Peyer's patch (tissue), 4 donors: Measurements from ENCODE around the gene BCAR1. TPM values are rescaled to one million over a fixed set of nuclear protein-coding genes. Genes with fewer than 3 reads are reported as not detected.

Experiments used
- DNase-seq, 3 donors: peaks; one replicate each; pipeline ENCODE4 v3.0.0-alpha.2; 2017 to 2019
- H3K27ac ChIP-seq, 4 donors: fragments of 200-600 bp; sonication (generic); one replicate each; pipeline ENCODE4 v1.5.1; 2016 to 2019
- H3K27me3 ChIP-seq, 2 donors: fragments of 200-600 bp; sonication (generic); one replicate each; pipeline ENCODE4 v1.5.1; 2019
- H3K36me3 ChIP-seq, 3 donors: fragments of 200-600 bp; sonication (generic); one replicate each; pipeline ENCODE4 v1.5.1; 2016 to 2019
- H3K4me1 ChIP-seq, 4 donors: fragments of 200-600 bp; sonication (generic); one replicate each; pipeline ENCODE4 v1.5.1; 2016 to 2019
- H3K4me3 ChIP-seq, 4 donors: fragments of 200-600 bp; sonication (generic); 1 replicate in 3 of 4; 2 replicates in 1 of 4; pipeline ENCODE4 v1.5.1; 2016 to 2019; ENCODE audit warnings: mild to moderate bottlenecking in 1 of 4
- H3K9me3 ChIP-seq, 4 donors: fragments of 200-600 bp; sonication (generic); one replicate each; pipeline ENCODE4 v1.5.1; 2016 to 2019; ENCODE audit warnings: mild to moderate bottlenecking in 1 of 4
- POLR2A ChIP-seq, 2 donors: fragments of 450-650 bp; IDR thresholded peaks; one replicate each; pipeline ENCODE4 v1.5.1; 2017; ENCODE audit warnings: antibody characterized with exemption in 2 of 2, mild to moderate bottlenecking in 2 of 2, moderate library complexity in 2 of 2
- total RNA-seq, 4 donors: library from RNA; depleted of rRNA; stranded (reverse); fragments of >200 nt; gene quantifications; one replicate each; pipeline ENCODE4 v1.1.0, GENCODE V29; 2016
- TF ChIP-seq, protein P1 (sequence below), 6 experiments: fragments of 450-650 bp in 4 of 6; fragments of 200-600 bp in 2 of 6; sonication (generic) in 1 of 6; IDR thresholded peaks; one replicate each; pipeline ENCODE4 v1.5.1; 2017 to 2019; ENCODE audit warnings: antibody characterized with exemption in 6 of 6, mild to moderate bottlenecking in 3 of 6, moderate library complexity in 1 of 6

The BCAR1 gene
- total RNA-seq, 4 donors from 2014 or later, result 77.6 to 251 (median 206) TPM

DNA sequence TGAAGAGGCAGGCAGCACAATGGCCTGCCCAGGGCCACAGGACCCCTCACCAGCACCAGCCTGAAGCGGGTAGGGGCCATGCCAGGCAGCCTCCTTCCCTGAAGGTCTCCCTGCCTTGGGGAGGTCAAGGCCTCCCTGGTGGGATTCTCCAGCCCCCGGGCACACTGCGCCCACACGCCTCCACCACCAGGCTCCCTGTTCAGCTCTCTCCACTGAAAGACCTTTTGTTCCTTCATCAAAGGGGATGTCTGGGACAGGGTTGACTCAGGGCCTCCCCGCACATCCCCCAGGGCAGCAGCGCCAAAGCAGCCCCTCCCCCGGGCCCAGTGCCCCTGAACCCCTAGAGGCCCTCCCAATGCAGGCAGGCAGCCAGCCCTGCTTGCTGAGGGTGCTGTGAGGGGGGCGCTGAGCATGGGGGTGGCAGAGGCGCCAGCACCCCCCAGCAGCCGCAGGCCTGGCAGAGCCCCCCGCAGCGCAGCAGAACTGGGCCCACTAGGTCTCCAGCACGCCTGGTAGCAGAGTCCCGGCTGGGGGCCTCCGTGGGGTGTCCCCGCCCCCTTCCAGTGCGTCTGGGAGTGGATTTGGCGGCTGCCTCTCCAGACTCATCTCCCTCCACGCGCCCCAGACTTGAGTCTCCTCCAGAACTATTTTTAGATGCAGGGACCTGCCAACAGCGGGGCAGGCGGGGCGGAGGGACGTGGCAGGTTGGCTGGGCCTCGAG lies 13.1 kb downstream of the BCAR1 start:
- H3K27ac ChIP-seq, result peak overlapping the region in 3 of 4 donors; percentile 25 to 65 (median 35)
- H3K4me3 ChIP-seq, result no peak overlapping the region
- no peak for TF ChIP-seq POLR2A (IDR thresholded peaks at IDR 0.05)
- TF ChIP-seq, protein P1, sequence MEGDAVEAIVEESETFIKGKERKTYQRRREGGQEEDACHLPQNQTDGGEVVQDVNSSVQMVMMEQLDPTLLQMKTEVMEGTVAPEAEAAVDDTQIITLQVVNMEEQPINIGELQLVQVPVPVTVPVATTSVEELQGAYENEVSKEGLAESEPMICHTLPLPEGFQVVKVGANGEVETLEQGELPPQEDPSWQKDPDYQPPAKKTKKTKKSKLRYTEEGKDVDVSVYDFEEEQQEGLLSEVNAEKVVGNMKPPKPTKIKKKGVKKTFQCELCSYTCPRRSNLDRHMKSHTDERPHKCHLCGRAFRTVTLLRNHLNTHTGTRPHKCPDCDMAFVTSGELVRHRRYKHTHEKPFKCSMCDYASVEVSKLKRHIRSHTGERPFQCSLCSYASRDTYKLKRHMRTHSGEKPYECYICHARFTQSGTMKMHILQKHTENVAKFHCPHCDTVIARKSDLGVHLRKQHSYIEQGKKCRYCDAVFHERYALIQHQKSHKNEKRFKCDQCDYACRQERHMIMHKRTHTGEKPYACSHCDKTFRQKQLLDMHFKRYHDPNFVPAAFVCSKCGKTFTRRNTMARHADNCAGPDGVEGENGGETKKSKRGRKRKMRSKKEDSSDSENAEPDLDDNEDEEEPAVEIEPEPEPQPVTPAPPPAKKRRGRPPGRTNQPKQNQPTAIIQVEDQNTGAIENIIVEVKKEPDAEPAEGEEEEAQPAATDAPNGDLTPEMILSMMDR (IDR thresholded peaks at IDR 0.05), result no peak
- no peaks in the 10 kb centered on the region for H3K27me3 ChIP-seq
- H3K36me3 ChIP-seq, result peaks cover 0 to 82% (median 0%) of the 10 kb centered on the region in 3 donors
- H3K4me1 ChIP-seq, result peaks cover 0 to 38% (median 0%) of the 10 kb centered on the region in 4 donors
- DNase-seq, result peak in 1 of 3 donors; percentile 21
- no peaks in the 10 kb centered on the region for H3K9me3 ChIP-seq

DNA sequence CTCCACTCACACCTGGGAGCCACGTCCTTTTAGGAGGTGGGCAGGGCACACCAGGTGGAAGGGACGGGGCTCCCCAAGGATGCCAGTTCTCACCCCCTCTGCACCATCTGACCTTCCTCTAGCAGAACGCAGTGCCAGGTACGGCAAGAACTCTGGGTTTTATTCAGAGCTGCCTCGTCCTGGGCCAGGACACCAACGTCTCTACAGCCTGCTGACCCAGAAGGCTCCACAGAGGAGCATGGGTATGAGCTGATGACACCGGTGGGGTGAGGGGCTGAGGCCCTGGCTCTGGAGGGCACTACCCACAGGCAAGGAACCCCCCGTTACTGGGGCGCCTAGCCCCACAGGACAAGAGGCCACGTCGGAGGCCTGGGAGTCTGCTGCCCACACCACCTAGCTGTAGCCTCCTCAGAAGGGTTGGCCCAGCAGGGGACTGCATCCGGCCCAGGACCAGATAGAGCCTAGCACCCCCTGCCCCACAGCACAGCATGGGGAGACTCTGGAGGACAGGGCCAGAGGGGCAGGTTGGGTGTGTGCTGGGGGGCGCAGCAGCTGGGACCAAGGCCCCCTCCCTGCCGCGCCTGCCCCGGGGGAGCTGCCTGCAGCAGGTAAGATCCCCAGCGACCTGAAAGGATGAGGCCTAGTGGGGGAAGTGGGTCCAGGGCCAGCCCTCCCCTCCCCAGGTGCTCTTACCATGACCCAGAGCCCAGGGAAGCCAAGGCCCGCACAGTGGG lies 13.9 kb downstream of the BCAR1 start:
- peaks cover 0 to 82% (median 0%) of the 10 kb centered on the region in 3 donors for H3K36me3 ChIP-seq

DNA sequence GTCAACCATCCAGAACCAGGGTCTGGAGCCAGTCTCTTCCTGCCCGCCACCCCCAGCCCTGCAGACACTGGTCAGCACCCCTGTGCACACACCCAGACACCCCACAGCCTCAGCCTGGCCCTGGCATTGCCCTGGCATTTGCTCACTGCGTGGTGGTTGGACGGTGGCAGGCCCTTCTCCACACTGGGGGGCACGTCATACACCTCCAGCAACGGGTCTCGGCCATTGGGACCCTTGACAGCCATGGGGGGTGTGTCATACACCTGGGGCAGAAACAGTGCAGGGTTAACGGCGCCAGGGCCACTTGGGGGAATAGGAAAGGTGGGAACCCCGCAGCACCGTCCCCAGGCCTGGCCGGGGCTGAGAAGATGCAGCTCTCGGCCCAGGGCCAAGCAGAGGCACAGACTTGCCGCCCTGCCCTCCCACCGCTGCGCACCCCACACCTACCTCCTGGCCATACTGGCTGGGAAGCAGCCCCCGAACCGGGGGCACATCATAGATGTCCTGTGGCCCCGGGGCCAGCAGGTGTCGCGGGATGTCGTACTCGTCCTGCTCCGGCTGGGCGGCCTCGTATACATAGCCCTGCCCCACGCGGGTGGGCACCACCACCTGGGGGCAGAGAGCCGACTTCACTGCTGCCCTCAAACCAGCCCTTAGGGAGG lies 14.6 kb downstream of the BCAR1 start:
- Histone ChIP-seq H3K36me3 (peaks cover 0 to 82% (median 0%) of the 10 kb centered on the region in 3 donors), H3K27ac (no peak overlapping the region), H3K4me1 (peaks cover 0 to 38% (median 0%) of the 10 kb centered on the region in 4 donors)

More for the DNA sequence above, 13.9 kb downstream of the BCAR1 start:
- no peak for DNase-seq
- Histone ChIP-seq H3K4me1 (peaks cover 0 to 38% (median 0%) of the 10 kb centered on the region in 4 donors), H3K27ac (peak overlapping the region in 2 of 4 donors; percentile 2 to 65), H3K4me3 (no peak overlapping the region), H3K27me3 (no peaks in the 10 kb centered on the region), H3K9me3 (no peaks in the 10 kb centered on the region)
- TF ChIP-seq POLR2A (IDR thresholded peaks at IDR 0.05), result no peak
- TF ChIP-seq, protein P1 (IDR thresholded peaks at IDR 0.05), result no peak

DNA sequence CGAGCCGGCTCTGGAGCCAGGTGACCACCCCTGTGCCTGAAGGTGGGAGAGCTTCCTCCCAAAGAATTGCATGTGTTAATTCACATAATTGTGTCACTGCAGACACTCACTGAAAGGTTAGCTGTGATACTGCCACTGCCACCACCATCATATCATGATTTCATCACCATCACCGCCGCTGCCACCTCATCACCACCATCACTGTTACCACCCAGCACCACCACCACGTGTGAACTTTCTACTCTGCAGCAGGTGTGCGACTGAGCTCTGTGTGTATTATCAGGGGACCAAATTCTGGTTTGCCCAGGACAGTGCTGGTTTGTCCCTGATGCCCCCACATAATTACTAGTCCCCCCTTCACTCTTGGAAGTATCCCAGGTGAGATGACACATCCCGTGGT lies 15.2 kb downstream of the BCAR1 start:
- no peak overlapping the region for H3K27ac ChIP-seq
- peaks cover 0 to 82% (median 0%) of the 10 kb centered on the region in 3 donors for H3K36me3 ChIP-seq
- TF ChIP-seq, protein P1 (IDR thresholded peaks at IDR 0.05), result no peak
- no peak for TF ChIP-seq POLR2A (IDR thresholded peaks at IDR 0.05)

More for the DNA sequence above, 14.6 kb downstream of the BCAR1 start:
- DNase-seq, result no peak
- no peaks in the 10 kb centered on the region for H3K27me3 ChIP-seq
- no peak overlapping the region for H3K4me3 ChIP-seq
- TF ChIP-seq POLR2A (IDR thresholded peaks at IDR 0.05), result no peak
- TF ChIP-seq, protein P1 (IDR thresholded peaks at IDR 0.05), result no peak
- H3K9me3 ChIP-seq, result no peaks in the 10 kb centered on the region

DNA sequence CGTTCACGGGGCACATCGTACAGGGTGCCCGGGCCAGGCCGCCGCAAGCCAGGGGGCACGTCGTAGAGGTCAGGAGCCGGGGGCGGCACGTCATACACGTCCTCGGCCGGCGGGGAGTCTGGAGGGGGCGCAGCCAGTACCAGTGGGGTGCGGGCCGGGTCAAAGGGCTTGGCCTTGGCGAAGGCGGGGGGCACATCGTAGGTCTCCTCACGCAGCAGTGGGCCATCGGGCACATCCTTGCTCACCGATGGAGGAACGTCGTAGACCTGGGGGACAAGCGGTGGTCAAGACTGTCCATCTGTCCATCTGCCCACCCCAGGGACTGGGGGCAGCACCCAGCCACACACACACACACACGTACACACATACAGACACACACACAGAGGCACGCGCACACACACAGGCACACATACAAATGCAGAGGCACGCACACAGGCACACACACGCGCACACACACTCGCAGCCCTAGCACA lies 15.7 kb downstream of the BCAR1 start:
- H3K36me3 ChIP-seq, result peaks cover 0 to 84% (median 0%) of the 10 kb centered on the region in 3 donors

More for the DNA sequence above, 15.2 kb downstream of the BCAR1 start:
- no peaks in the 10 kb centered on the region for H3K9me3 ChIP-seq
- no peaks in the 10 kb centered on the region for H3K27me3 ChIP-seq
- no peak overlapping the region for H3K4me3 ChIP-seq
- no peak for DNase-seq
- H3K4me1 ChIP-seq, result peaks cover 0 to 38% (median 0%) of the 10 kb centered on the region in 4 donors

More for the DNA sequence above, 15.7 kb downstream of the BCAR1 start:
- H3K4me1 ChIP-seq, result peaks cover 0 to 38% (median 0%) of the 10 kb centered on the region in 4 donors
- no peak overlapping the region for H3K27ac ChIP-seq
- no peaks in the 10 kb centered on the region for H3K27me3 ChIP-seq
- H3K9me3 ChIP-seq, result no peaks in the 10 kb centered on the region
- H3K4me3 ChIP-seq, result no peak overlapping the region
- TF ChIP-seq, protein P1 (IDR thresholded peaks at IDR 0.05), result no peak
- TF ChIP-seq POLR2A (IDR thresholded peaks at IDR 0.05), result no peak
- DNase-seq, result no peak
